MCF 10A (cell line): ENCODE measurements around the gene GLB1L2. TPM values are rescaled to one million over a fixed set of nuclear protein-coding genes. Genes with fewer than 3 reads are reported as not detected.

Experiments
- BruUV-seq: library from RNA; stranded (reverse); fragments of 400-500 nt; replicated peaks from 2 replicates; lab custom pipeline; 2021; lab: Mats Ljungman, UMichigan
- CTCF ChIA-PET: fragments of 300-600 bp; sonication (Branson Sonifier 250); formaldehyde crosslinking; extraction: SDS; loops from one replicate; lab custom pipeline; 2021; ENCODE audit warnings: antibody characterized with exemption, inconsistent platforms; lab: Yijun Ruan, JAX
- POLR2A ChIA-PET: fragments of 300-600, 350-650 bp; sonication (Branson Sonifier 250); formaldehyde crosslinking; extraction: SDS; loops from one replicate; lab custom pipeline; 2020; ENCODE audit warnings: antibody characterized with exemption, inconsistent platforms; lab: Yijun Ruan, JAX
- DNase-seq: peaks from one replicate; pipeline ENCODE4 v3.0.0-alpha.2; 2018; ENCODE audit not compliant: unreplicated experiment
- H3K27ac Mint-ChIP-seq: one replicate; pipeline ENCODE4 v1.8.0; 2022; ENCODE audit warnings: mild to moderate bottlenecking, low read depth, mixed read lengths; ENCODE audit not compliant: unreplicated experiment
- H3K27me3 Mint-ChIP-seq: one replicate; pipeline ENCODE4 v1.8.0; 2022; ENCODE audit warnings: mixed read lengths; ENCODE audit not compliant: insufficient read depth, unreplicated experiment
- H3K36me3 Mint-ChIP-seq: one replicate; pipeline ENCODE4 v1.8.0; 2022; ENCODE audit warnings: mild to moderate bottlenecking, moderate library complexity, mixed read lengths; ENCODE audit not compliant: insufficient read depth, unreplicated experiment
- H3K4me1 Mint-ChIP-seq: one replicate; pipeline ENCODE4 v1.8.0; 2022; ENCODE audit warnings: mixed read lengths; ENCODE audit not compliant: insufficient read depth, unreplicated experiment
- H3K4me3 Mint-ChIP-seq: one replicate; pipeline ENCODE4 v1.8.0; 2022; ENCODE audit warnings: mild to moderate bottlenecking, moderate library complexity, mixed read lengths; ENCODE audit not compliant: unreplicated experiment
- H3K9me3 Mint-ChIP-seq: one replicate; pipeline ENCODE4 v1.8.0; 2022; ENCODE audit warnings: mixed read lengths; ENCODE audit not compliant: unreplicated experiment
- CTCF ChIP-seq: fragments of 200-600 bp; IDR thresholded peaks from one replicate; pipeline ENCODE4 v1.8.0; 2022; ENCODE audit warnings: antibody characterized with exemption, mild to moderate bottlenecking; ENCODE audit not compliant: unreplicated experiment
- intact Hi-C: fragments of 100-400 bp; cut with micrococcal nuclease; formaldehyde crosslinking; loops from 2 replicates; pipeline ENCODE4 v1.14.1; 2022
- total RNA-seq: library from RNA; stranded (reverse); gene quantifications from 2 replicates; pipeline ENCODE4 v1.2.3, GENCODE V29; 2022

Gene GLB1L2
- total RNA-seq, 1 experiment from 2014 or later: 17.0 TPM

- H3K27me3 Mint-ChIP-seq: no peaks in the 10 kb centered on the region
- BruUV-seq: no TSS peak
- no peaks in the 10 kb centered on the region for H3K36me3 Mint-ChIP-seq
- H3K4me1 Mint-ChIP-seq: no peaks in the 10 kb centered on the region
- ChIA-PET POLR2A (no interaction called here), CTCF (no interaction called here)
- H3K27ac Mint-ChIP-seq: no peak overlapping the region
- no peak overlapping the region for H3K4me3 Mint-ChIP-seq
- DNase-seq: no peak
- no peaks in the 10 kb centered on the region for H3K9me3 Mint-ChIP-seq
- intact Hi-C loops: no loop called here
- TF ChIP-seq CTCF: no peak
These were observed 44.2 kb upstream of the GLB1L2 start for GRCh38 chr11:134287561-134287960.

- ChIA-PET POLR2A (no interaction called here), CTCF (interaction anchor here (0.7 kb wide), 1 partner anchor 315 kb away, joined by 3 read pairs; no protein-coding TSS in a partner anchor)
- intact Hi-C loops: no loop called here
- H3K36me3 Mint-ChIP-seq: no peaks in the 10 kb centered on the region
- H3K9me3 Mint-ChIP-seq: no peaks in the 10 kb centered on the region
- no peak overlapping the region for H3K27ac Mint-ChIP-seq
- H3K4me3 Mint-ChIP-seq: no peak overlapping the region
- DNase-seq: no peak
- no peaks in the 10 kb centered on the region for H3K27me3 Mint-ChIP-seq
- H3K4me1 Mint-ChIP-seq: no peaks in the 10 kb centered on the region
- no peak for TF ChIP-seq CTCF
- no TSS peak for BruUV-seq
These were observed 43.3 kb upstream of the GLB1L2 start for GRCh38 chr11:134288486-134288885.

GRCh38 chr11:134289167-134289566 is 42.6 kb upstream of the GLB1L2 start:
- no peak for DNase-seq
- H3K9me3 Mint-ChIP-seq: no peaks in the 10 kb centered on the region
- TF ChIP-seq CTCF: no peak
- ChIA-PET CTCF (interaction anchor here (0.7 kb wide), 1 partner anchor 315 kb away, joined by 3 read pairs; no protein-coding TSS in a partner anchor), POLR2A (no interaction called here)
- intact Hi-C loops: no loop called here
- H3K27ac Mint-ChIP-seq: no peak overlapping the region
- no peak overlapping the region for H3K4me3 Mint-ChIP-seq
- H3K36me3 Mint-ChIP-seq: no peaks in the 10 kb centered on the region
- no TSS peak for BruUV-seq
- H3K4me1 Mint-ChIP-seq: no peaks in the 10 kb centered on the region
- H3K27me3 Mint-ChIP-seq: peaks cover 4% of the 10 kb centered on the region

GRCh38 chr11:134289789-134290188 is 42.0 kb upstream of the GLB1L2 start:
- peaks cover 11% of the 10 kb centered on the region for H3K27me3 Mint-ChIP-seq
- ChIA-PET CTCF (interaction anchor here (0.6 kb wide), 1 partner anchor 16 kb away, joined by 3 read pairs; no protein-coding TSS in a partner anchor), POLR2A (no interaction called here)
- H3K9me3 Mint-ChIP-seq: no peaks in the 10 kb centered on the region
- intact Hi-C loops: no loop called here
- no peak overlapping the region for H3K27ac Mint-ChIP-seq
- no peaks in the 10 kb centered on the region for H3K4me1 Mint-ChIP-seq
- BruUV-seq: no TSS peak
- no peak for TF ChIP-seq CTCF
- no peaks in the 10 kb centered on the region for H3K36me3 Mint-ChIP-seq
- H3K4me3 Mint-ChIP-seq: no peak overlapping the region
- no peak for DNase-seq
